ENCODE measurements around the gene TARS3. TPM values are rescaled to one million over a fixed set of nuclear protein-coding genes. Genes with fewer than 3 reads are reported as not detected.
A peak's percentile ranks its signal among the peaks of the same experiment; 100 is the strongest.
"Not testable (repeated sequence)": the region's sequence is repeated elsewhere in the genome, so short reads cannot be mapped to it uniquely, and the experiment has no call there.

Gene TARS3
- total and polyA plus RNA-seq, 2 donors = 11.0 to 31.2 TPM

DNA sequence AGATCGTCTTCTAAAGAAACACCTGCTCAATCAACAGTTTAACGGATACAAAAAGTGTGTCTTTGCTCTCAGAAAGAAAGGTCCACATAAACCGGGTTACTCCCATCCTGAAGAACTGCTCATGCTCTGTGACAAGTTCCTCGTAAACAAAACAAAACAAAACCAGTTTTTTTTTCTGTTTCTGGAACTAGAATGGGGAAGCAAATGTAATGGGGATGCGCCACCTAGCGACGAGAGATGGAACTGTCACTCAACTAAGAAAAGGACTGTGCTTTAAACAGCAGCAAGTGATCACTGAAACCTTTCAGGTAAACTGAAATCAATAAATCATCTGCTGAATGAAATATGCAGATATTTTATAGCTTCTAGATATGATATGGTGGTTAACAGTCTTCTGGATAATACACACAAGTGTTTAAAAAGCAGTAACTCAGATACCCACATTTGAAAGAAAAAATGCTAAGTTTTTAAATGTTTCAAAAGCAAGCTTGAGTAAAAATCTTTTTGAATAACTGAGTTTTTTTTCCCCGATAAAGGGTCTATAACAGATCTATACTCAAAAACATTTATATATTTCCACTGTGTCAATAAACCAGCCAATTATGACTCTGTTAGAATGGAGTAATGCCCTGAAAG lies 83.0 kb downstream of the TARS3 start:
- no peak overlapping the region for H3K4me3 ChIP-seq (ENCODE audit: low read depth, low read length)
- peaks cover 2% of the 10 kb centered on the region for H3K4me1 ChIP-seq (ENCODE audit: insufficient read depth)
- 20% methylated on average over 8 of the region's 8 CpGs for WGBS
- H3K36me3 ChIP-seq (ENCODE audit: insufficient read depth) = no peaks in the 10 kb centered on the region
- H3K27ac ChIP-seq (ENCODE audit: low read depth) = no peak overlapping the region
- peak; percentile 55 for DNase-seq (ENCODE audit: extremely low spot score)

DNA sequence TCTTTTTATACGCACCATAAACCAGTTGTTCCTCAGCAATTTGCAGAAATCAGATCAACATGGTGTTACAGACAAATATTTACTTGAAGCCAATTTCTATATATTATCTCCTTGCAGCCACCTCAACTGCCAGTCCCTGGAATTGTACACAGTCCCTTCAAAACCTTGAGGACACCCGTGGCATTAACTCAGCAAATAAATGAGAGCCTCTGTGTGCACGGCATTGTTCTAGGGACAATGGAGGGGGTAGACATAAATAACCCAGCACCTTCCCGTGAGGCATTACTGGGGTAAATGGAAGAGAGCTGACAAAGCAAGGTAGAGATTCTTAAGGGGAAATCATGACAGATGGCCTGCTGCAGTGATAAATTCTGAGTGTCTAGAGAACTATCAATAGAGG lies 84.6 kb downstream of the TARS3 start:
- H3K36me3 ChIP-seq (ENCODE audit: insufficient read depth) = no peaks in the 10 kb centered on the region
- no peak overlapping the region for H3K27ac ChIP-seq (ENCODE audit: low read depth)
- WGBS = 86% methylated on average over 4 of the region's 4 CpGs
- peaks cover 2% of the 10 kb centered on the region for H3K4me1 ChIP-seq (ENCODE audit: insufficient read depth)
- DNase-seq (ENCODE audit: extremely low spot score) = no peak
- no peak overlapping the region for H3K4me3 ChIP-seq (ENCODE audit: low read depth, low read length)

DNA sequence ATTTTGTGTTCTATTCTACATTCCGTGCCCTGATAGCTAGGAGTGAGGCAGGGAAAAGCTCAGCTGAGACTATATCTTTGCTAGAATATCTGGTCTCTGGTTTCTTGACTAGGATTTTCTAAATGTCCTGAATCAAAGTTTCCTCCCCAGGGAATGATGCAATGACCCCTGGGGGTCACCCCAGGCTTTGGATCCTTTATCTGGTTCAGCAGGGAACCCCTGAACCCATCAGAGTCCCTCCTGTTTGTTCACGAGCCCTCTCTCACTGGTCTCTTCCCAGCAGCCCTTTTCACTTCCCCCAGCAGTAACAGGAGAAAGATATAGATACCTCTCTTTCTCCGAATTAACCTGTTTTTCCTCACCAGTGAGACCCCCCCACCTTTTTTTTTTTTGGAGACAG lies 86.4 kb downstream of the TARS3 start:
- no peak overlapping the region for H3K27ac ChIP-seq (ENCODE audit: low read depth)
- peaks cover 2% of the 10 kb centered on the region for H3K4me1 ChIP-seq (ENCODE audit: insufficient read depth)
- DNase-seq (ENCODE audit: extremely low spot score) = no peak
- 77% methylated on average over 3 of the region's 3 CpGs for WGBS
- peaks cover 1% of the 10 kb centered on the region for H3K36me3 ChIP-seq (ENCODE audit: insufficient read depth)
- H3K4me3 ChIP-seq (ENCODE audit: low read depth, low read length) = no peak overlapping the region

DNA sequence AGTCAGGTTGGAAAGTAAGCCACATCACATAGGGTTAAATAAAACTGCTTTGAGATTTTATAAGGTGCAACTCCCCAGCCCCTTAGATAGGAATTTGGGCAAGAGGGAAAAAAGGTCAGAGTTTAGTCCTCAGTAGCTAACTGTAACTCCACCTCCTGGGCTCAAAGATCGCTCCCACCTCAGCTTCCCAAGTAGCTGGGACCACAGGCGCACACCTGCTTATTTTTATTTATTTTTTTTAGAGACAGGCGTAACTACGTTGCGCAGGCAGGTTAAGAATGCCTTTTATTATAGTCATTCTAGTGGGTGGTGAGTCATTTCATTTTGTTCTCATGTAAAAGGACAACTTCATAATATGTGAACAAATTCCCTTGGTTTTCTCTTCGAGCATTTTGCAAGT lies 86.8 kb downstream of the TARS3 start:
- Histone ChIP-seq H3K4me3 (ENCODE audit: low read depth, low read length) (no peak overlapping the region), H3K27ac (ENCODE audit: low read depth) (no peak overlapping the region), H3K36me3 (ENCODE audit: insufficient read depth) (peaks cover 1% of the 10 kb centered on the region), H3K4me1 (ENCODE audit: insufficient read depth) (peaks cover 2% of the 10 kb centered on the region)
- 70% methylated on average over 6 of the region's 6 CpGs for WGBS
- DNase-seq (ENCODE audit: extremely low spot score) = no peak

DNA sequence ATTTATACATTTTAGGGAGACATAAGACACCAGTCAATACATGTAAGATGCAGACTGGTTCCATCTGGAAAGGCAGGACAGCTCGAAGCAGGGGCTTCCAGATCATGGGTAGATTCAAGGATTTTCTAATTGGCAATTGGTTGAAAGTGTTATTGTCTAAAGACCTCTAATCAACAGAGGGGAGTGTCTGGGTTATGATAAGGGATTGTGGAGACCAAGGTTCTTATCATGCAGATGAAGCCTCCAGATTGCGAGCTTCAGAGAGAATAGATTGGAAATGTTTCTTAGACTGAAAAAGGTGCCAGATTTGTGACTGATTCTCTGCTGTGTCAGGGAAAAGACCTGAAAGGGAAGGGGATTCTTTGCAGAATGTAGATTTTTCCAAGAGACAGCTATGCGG lies 87.2 kb downstream of the TARS3 start:
- no peak for DNase-seq (ENCODE audit: extremely low spot score)
- no peak overlapping the region for H3K4me3 ChIP-seq (ENCODE audit: low read depth, low read length)
- peaks cover 2% of the 10 kb centered on the region for H3K4me1 ChIP-seq (ENCODE audit: insufficient read depth)
- H3K27ac ChIP-seq (ENCODE audit: low read depth) = no peak overlapping the region
- 66% methylated on average over 3 of the region's 3 CpGs for WGBS
- H3K36me3 ChIP-seq (ENCODE audit: insufficient read depth) = peaks cover 1% of the 10 kb centered on the region

DNA sequence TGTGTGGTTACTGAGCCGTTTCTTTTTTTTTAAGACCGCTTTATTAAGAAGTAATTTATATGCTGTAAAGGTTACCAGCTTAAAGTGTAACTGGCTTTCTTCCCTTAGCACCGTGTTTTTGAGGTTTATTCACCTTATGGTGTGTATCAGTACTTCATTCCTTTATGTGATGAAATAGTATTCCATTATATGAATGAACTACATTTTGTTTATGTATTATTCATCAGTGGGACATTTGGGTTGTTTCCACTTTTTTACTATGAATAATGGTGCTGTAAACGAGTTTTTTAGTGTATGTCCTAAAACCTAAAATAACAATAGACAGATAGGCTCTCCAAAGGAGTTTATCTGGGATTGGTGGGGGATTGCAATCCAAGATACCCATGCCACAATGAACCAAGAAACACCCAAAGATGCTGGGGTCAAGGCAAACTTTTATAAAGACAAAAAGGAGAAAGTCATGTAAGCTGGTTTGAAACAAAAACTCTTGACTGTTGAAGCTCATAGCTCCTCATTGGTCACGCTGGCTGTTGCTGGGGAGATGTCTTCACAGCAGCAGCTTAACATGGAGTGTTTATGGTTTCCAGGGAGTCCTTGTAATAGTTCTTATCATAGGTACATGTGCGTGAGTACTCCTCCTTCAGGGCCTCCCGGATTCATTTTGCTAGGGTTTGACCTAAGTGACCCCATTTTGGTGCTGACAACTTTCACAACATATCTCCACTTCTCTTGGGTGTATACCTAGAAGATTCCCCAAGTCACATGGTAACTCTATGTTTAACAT lies 88.1 kb downstream of the TARS3 start:
- 72% methylated on average over 7 of the region's 7 CpGs for WGBS
- peaks cover 1% of the 10 kb centered on the region for H3K36me3 ChIP-seq (ENCODE audit: insufficient read depth)

DNA sequence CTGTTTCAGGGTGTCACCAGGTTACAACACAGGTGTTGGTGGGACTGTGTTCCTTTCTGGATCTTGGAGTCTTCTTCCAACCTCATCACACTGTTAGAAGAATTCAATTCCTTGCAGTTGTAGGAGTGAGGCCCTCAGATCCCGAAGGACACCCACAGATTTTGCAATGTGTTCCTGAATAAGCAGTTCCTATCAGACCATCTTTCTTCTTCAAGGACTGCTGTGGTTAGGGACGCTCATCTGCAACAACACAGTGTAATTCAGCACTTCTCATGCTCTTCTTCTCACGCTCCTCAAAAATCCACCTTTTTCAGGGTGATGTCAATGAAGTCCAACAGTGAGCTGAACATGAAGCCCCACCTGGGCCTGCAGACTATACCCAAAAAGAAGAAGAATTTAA lies 90.9 kb downstream of the TARS3 start:
- Histone ChIP-seq H3K36me3 (ENCODE audit: insufficient read depth) (peaks cover 1% of the 10 kb centered on the region), H3K4me1 (ENCODE audit: insufficient read depth) (no peaks in the 10 kb centered on the region), H3K27ac (ENCODE audit: low read depth) (no peak overlapping the region), H3K4me3 (ENCODE audit: low read depth, low read length) (no peak overlapping the region)
- DNase-seq (ENCODE audit: extremely low spot score) = no peak
- 96% methylated on average over 3 of the region's 3 CpGs for WGBS

More for the DNA sequence above, 88.1 kb downstream of the TARS3 start:
- Histone ChIP-seq H3K4me1 (ENCODE audit: insufficient read depth) (peaks cover 2% of the 10 kb centered on the region), H3K27ac (ENCODE audit: low read depth) (no peak overlapping the region), H3K4me3 (ENCODE audit: low read depth, low read length) (no peak overlapping the region)
- no peak for DNase-seq (ENCODE audit: extremely low spot score)

DNA sequence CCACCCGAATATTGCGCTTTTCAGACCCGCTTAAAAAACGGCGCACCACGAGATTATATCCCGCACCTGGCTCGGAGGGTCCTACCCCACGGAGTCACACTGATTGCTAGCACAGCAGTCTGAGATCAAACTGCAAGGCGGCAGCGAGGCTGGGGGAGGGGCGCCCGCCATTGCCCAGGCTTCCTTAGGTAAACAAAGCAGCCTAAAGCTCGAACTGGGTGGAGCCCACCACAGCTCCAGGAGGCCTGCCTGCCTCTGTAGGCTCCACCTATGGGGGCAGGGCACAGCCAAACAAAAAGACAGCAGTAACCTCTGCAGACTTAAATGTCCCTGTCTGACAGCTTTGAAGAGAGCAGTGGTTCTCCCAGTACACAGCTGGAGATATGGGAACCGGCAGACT lies 97.5 kb downstream of the TARS3 start:
- H3K27ac ChIP-seq (ENCODE audit: low read depth) = not testable (repeated sequence)
- 88% methylated on average over 15 of the region's 15 CpGs for WGBS

DNA sequence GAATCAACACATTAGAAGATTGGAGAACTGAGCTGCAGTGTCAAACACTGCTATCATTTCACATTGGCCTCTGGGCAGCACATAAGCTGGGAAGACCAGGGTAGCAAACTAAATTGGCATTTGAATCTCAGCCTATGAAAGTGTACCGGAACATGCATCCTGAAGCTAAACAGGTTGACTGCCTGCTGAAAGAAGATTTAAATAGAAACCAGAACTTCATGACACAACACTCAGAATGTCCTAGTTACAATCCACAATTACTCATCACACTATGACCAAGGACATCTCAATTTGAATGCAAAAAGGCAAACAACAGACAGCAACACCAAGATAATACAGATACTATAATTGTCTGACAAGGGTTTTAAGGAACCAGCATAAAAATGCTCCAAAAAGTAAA lies 98.3 kb downstream of the TARS3 start:
- Histone ChIP-seq H3K4me1 (ENCODE audit: insufficient read depth) (no peaks in the 10 kb centered on the region), H3K36me3 (ENCODE audit: insufficient read depth) (peaks cover 2% of the 10 kb centered on the region), H3K27ac (ENCODE audit: low read depth) (no peak overlapping the region), H3K4me3 (ENCODE audit: low read depth, low read length) (no peak overlapping the region)
- WGBS = 95% methylated on average over 1 of the region's 1 CpG
- no peak for DNase-seq (ENCODE audit: extremely low spot score)

More for the DNA sequence above, 97.5 kb downstream of the TARS3 start:
- not testable (repeated sequence) for H3K4me1 ChIP-seq (ENCODE audit: insufficient read depth); H3K36me3 ChIP-seq (ENCODE audit: insufficient read depth); DNase-seq (ENCODE audit: extremely low spot score); H3K4me3 ChIP-seq (ENCODE audit: low read depth, low read length)

DNA sequence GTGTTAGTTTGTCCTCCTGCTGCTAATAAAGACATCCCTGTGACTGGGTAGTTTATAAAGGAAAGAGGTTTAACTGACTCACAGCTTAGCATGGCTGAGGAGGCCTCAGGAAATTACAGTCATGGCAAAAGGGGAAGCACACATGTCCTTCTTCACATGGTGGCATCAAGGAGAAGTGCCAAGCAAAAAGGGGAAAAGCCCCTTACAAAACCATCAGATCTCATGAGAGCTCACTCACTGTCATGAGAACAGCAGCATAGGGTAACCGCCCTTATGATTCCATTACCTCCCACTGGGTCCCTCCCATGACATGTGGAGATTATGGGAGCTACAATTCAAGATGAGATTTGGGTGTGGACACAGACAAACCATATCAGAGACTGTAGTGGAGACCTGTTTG lies 99.1 kb downstream of the TARS3 start:
- H3K4me1 ChIP-seq (ENCODE audit: insufficient read depth) = no peaks in the 10 kb centered on the region
- peaks cover 2% of the 10 kb centered on the region for H3K36me3 ChIP-seq (ENCODE audit: insufficient read depth)
- whole genome bisulfite sequencing = 96% methylated on average over 1 of the region's 1 CpG
- H3K27ac ChIP-seq (ENCODE audit: low read depth) = no peak overlapping the region
- DNase-seq (ENCODE audit: extremely low spot score) = no peak
- no peak overlapping the region for H3K4me3 ChIP-seq (ENCODE audit: low read depth, low read length)

DNA sequence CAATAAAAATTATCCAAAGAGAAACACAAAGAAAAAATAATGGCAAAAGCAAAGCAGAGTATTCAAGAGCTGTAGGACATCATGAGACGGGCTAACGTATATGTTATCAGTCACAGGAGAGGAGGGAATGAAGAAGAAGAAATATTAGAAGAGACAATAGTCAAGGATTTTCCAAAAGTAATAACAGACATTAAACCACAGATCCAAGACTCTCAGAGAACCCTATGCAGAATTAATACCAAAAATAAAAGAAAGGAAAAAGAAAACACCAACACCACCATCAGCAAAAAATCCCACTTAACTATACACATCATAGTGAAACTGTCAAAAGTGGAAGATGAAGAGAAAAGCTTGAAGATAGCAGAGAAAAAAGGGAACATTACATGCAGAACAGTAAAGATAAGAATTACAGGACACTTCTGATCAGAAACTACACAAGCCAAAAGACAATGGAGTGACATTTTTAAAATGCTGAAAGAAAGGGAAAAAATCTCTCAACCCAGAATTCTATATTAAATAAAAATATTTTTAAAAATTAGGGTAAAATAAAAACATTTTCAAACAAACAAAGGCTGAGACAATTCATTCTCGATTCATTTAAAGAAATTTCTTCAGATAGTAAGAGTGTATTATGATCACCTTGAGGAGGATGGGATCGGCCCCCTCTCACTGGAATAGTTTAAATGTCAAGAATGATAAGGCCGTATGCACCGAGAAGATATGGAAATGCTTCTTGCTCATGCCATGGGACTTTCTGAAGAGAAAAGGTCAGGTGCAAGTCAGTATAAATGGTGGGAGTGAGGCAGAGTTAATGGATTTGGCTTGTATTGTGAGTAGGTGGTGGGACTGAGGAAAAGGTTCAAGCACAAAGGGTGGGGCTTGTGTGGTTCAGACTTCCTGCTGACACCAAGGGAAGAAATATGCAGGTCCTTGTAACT lies 100.6 kb downstream of the TARS3 start:
- Histone ChIP-seq H3K27ac (ENCODE audit: low read depth) (no peak overlapping the region), H3K36me3 (ENCODE audit: insufficient read depth) (peaks cover 2% of the 10 kb centered on the region), H3K4me3 (ENCODE audit: low read depth, low read length) (no peak overlapping the region), H3K4me1 (ENCODE audit: insufficient read depth) (no peaks in the 10 kb centered on the region)
- no peak for DNase-seq (ENCODE audit: extremely low spot score)
- WGBS = 98% methylated on average over 6 of the region's 6 CpGs

DNA sequence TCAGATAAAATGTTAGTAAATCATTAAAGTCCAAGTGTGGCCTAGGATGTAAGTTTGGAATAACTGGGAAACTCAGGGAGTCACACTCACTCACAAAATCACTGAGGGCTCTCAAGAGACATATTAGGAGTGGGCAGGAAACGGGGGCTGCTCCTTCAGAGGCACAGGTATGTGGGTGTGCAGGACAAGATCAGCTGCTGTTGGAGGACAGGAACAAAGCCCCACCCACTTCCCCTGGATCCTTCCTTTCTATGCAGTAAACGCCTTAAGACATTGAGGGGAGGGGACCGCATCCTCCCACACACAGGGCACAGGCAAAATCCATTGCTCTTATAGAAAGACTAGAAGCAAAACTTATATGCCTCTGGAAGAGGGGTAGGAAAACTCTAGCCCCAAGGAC lies 102.3 kb downstream of the TARS3 start:
- Histone ChIP-seq H3K4me1 (ENCODE audit: insufficient read depth) (no peaks in the 10 kb centered on the region), H3K27ac (ENCODE audit: low read depth) (no peak overlapping the region), H3K36me3 (ENCODE audit: insufficient read depth) (peaks cover 2% of the 10 kb centered on the region), H3K4me3 (ENCODE audit: low read depth, low read length) (no peak overlapping the region)
- no peak for DNase-seq (ENCODE audit: extremely low spot score)
- WGBS = 80% methylated on average over 3 of the region's 3 CpGs

DNA sequence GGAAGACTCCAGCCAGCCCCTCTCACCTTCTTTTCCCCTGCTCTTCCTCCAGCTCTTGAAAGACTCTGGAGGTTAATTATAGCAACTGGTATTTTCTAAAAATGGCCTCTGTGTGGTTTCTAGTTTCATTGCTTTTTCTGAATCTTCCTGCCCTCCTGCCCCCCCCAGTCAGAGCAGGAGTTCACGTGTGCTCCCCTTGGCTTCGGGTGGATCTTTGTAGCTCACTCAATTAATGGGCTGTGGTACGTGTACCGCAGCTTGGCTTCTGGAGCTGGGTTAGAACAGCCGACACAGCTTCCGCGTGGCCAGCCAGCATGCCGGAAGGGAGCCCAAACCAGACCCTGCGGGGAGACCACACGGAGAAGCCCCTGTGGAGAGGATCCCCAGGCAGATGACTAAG lies 103.6 kb downstream of the TARS3 start:
- WGBS = 85% methylated on average over 10 of the region's 10 CpGs
- H3K4me3 ChIP-seq (ENCODE audit: low read depth, low read length) = no peak overlapping the region
- DNase-seq (ENCODE audit: extremely low spot score) = no peak
- H3K4me1 ChIP-seq (ENCODE audit: insufficient read depth) = no peaks in the 10 kb centered on the region
- H3K36me3 ChIP-seq (ENCODE audit: insufficient read depth) = peaks cover 2% of the 10 kb centered on the region
- H3K27ac ChIP-seq (ENCODE audit: low read depth) = no peak overlapping the region

DNA sequence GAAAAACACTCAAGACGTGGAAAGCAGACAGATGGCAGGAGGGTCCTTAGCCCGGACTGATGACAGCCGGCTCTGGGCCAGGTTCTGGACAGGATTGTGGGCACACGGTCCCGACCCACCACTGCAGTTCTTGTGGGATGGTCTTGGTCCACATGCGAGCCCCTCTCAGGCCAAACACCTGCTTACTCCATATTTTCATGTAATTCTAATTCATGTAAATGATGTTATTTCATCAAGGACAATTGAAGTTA lies 104.7 kb downstream of the TARS3 start:
- WGBS = 93% methylated on average over 6 of the region's 6 CpGs
- no peak overlapping the region for H3K27ac ChIP-seq (ENCODE audit: low read depth)
- H3K4me1 ChIP-seq (ENCODE audit: insufficient read depth) = no peaks in the 10 kb centered on the region
- peaks cover 2% of the 10 kb centered on the region for H3K36me3 ChIP-seq (ENCODE audit: insufficient read depth)
- DNase-seq (ENCODE audit: extremely low spot score) = no peak
- no peak overlapping the region for H3K4me3 ChIP-seq (ENCODE audit: low read depth, low read length)

Data from urinary bladder (tissue), 4 donors.